Measurements from ENCODE around the gene ALS2CL.

ALS2CL gene

DNA sequence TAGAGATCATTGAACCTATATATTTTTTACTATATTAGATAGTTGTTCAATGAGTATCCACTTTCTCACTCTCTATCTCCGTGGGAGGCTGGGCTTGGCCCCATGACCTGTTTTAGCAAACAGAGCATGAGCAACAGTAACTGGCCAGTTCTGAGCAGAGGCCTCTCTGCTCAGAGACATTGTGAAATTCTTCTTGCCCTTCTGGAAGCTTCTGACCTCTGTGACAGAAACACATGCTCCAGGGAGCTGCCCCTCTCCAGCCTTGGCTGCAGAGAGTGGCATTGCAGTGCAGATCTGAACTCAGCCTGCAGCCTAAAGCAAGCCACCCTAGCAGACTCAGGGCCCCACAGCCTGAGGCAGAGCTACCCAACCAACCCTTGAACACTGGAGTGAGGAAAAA is 60.7 kb downstream of the ALS2CL start:
- DNase-seq (ENCODE audit: low read depth), result no peak

DNA sequence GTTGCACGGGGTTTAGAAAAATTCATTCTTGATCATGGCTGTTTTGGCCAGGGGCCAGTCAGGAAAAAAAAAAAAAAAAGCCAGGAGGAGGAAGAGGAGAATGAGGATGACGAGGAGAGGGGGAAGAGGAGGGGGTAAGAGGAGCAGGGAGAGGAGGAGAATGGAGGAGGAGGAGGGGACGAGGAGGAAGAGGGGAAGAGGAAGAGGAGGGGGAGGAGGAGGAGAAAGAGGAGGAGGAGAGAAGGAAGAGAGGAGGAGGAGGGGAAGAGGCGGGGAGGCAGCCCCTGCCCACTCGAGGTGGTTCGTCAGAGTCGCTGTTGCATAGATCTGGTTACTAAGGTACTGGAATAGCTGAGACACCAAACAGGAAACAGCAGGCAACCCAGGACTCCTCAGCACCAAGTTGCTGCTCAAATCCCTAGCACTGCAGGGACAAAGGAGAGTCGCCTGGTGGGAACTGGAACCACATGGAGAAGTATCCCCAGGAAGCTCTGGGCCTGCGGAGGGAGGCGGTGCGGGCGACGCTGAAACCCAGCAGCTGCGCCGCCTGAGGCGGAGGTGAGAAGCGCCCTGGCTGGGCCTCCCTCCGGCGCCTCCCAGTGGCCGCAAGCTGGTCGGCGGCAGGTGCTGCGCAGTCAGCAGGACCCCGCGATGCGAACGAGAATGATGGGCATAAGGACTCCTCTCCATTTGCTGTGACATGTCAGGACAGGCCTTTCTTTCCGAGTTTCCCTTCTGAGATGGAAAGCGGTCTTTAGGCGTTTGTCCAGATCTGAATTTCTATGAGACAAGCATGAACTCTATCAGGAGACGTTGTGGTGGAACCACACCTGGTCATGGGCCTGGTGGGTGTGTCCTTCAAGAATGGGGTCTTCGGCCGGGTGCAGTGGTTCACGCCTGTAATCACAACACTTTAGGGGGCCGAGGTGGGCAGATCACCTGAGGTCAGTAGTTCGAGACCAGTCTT is 63.6 kb downstream of the ALS2CL start:
- peak; percentile 49 for DNase-seq (ENCODE audit: low read depth)

DNA sequence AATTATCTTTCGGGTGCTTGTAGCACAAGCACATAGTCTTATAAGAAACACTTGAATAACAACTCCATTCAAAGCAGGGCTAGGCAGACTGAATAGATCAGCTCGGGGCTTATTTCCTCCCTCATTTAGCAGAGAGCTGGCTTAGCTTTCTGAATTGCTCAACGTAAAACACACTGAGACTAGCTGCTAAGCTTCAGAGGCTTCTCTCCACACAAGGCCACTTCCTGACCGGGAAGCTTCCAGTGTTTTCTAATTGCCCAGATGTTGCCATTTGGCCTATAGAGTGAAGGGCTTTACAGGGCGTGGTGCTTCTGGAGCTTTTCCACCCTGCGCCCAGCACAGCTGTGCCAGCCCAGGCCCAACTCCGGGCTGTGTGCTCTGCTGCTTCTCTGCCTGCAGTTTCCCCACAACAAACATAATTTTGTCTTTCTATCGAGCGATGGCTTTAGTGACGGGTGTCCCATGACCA is 64.5 kb downstream of the ALS2CL start:
- DNase-seq (ENCODE audit: low read depth), result no peak

DNA sequence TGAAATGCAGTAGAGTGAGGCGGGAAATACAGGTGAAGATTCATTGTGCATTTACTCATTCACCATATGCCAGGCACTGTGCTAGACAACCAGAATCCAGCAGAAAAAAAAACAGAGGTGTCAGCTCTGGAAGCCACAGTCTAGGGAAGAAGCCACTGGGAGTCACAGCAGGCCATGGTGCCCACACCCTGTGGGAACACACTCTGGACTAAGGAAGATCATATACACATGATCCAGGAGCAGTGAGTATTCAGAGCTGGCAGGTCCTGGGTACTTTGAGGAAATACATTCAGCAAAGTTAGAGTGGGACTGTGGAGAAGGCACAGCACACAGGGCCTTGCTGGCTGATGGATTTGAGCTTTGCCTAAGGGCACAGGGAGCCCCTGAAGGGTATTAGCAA is 66.4 kb downstream of the ALS2CL start:
- DNase-seq (ENCODE audit: low read depth), result no peak

DNA sequence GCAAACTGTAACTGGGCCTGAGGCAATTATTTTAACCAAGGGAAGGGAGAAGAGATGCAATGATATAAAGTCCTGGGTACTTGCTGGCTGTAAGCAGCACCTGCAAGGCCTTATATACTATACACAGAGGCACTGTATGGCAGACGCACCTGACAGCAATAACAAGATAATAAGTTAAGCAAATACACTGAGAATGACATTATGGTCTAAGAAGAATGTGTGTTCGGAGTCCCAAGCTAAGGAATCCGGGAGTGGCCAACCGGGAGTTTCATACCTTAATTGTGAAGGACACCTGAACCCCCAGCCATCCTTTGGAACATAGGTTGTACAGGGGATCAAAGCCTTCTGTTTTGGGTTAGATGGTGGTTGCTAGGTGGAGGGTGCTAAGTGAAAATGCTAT is 67.4 kb downstream of the ALS2CL start:
- no peak for DNase-seq (ENCODE audit: low read depth)

DNA sequence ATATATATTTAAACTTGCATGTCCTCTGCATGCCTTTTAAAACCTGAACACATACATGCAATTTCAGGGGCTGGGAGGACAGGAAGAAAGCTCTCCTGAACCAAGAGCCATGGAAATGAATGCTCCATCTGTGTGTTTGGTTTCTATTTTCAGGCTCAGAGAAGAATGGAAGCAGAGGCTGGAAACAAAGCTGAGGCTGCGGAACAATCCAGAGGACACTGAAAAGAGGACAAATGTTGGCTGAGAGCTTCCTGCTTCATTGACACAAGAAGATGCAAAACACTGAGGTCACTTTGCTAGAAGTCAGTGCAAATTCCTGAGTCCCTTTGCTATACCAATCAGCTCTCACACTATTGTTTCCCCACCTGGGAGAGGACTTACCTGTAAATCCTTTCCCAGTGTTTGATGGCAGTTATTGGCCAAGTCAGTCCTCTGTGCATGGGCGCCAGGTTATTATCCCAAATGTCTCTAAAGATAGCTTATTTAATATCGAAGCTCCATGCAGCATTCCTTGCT is 68.4 kb downstream of the ALS2CL start:
- DNase-seq (ENCODE audit: low read depth), result no peak

DNA sequence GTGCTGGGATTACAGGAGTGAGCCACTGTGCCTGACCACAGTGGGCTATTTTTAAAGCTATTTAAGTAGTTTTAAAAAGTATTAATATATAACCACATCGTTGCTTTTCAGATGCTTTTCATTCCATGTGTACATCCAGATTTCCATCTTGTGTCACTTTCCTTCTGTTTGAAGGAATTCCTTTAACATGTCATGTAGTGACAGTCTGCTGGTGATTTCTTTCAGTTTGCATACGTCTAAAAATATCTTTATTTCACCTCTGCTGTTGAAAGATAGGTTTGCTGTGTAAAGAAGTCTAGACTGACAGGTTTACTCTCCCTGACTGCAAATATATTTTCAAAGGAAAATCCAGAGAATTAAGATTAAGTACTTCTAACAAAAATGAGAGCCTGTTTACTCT is 68.9 kb downstream of the ALS2CL start:
- DNase-seq (ENCODE audit: low read depth), result no peak

DNA sequence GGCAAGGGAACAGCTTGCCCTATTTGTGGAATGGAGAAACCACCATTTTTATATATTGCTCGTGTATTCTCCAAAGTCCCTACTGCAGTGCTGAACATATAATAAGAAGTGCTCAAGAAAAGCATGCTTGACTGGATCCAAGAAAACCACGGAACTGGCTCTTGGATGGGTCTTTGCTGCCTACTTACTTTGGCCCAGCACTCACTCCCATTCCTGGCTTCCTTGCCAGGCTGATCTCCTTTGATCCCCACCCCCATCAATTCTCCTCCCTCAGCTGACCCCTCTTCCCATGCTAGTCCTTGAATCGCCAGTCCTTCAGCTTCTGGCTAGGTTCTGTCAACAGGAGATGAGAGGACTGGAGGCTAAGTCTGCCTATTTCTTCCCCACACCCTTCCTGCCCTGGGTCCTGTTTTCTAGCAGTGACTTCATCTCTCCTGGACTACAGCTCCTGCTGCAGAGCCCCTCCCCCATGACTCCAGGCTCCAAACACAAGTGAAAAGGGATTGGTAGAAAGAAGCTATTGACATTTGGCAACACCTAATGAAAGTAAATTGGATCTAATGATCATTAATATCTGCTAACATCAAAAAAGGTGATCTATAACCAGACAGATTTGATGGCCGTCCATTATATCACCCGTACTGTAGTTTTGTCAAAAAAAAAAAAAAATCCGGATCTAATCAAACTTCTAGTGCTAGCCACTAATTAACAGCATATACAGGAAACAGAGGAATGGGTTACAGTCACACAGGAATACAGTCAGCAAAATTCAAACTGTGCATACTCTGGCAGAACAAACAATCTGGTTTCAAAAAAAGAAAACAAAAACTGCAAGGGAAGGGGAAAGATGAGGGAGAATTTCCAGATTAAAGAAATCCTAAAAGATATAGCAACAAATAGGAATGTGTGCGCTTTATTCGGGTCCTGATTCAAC is 73.4 kb downstream of the ALS2CL start:
- DNase-seq (ENCODE audit: low read depth), result no peak
